BLaER1 treated with 17β-estradiol and CSF1 and Interleukin-3, amounts not matched to agents 10 nM and 100 nM (cell line): ENCODE measurements around the gene BCAP31.

Source experiments
- H3K27ac ChIP-seq, 11 experiments: shearing (Covaris generic); formaldehyde crosslinking; 2 replicates each; pipeline ENCODE4 v1.8.1; 2022
- H3K27me3 ChIP-seq, 11 experiments: shearing (Covaris generic); formaldehyde crosslinking; 2 replicates each; pipeline ENCODE4 v1.8.1; 2022
- H3K36me3 ChIP-seq, 11 experiments: shearing (Covaris generic); formaldehyde crosslinking; 2 replicates each; pipeline ENCODE4 v1.8.1; 2022
- H3K4me1 ChIP-seq, 10 experiments: shearing (Covaris generic); formaldehyde crosslinking; 2 replicates each; pipeline ENCODE4 v1.8.1; 2022
- H3K4me2 ChIP-seq, 11 experiments: shearing (Covaris generic); formaldehyde crosslinking; 2 replicates each; pipeline ENCODE4 v1.8.1; 2022
- H3K4me3 ChIP-seq, 10 experiments: shearing (Covaris generic); formaldehyde crosslinking; 2 replicates each; pipeline ENCODE4 v1.8.1; 2022
- H3K9ac ChIP-seq, 11 experiments: shearing (Covaris generic); formaldehyde crosslinking; 2 replicates each; pipeline ENCODE4 v1.8.1; 2022
- H3K9me3 ChIP-seq, 11 experiments: shearing (Covaris generic); formaldehyde crosslinking; replicated peaks in 1 of 11; 2 replicates each; pipeline ENCODE4 v1.8.1; 2022
- H4K20me1 ChIP-seq, 11 experiments: shearing (Covaris generic); formaldehyde crosslinking; 2 replicates each; pipeline ENCODE4 v1.8.1; 2022
- Cebpa-rat ChIP-seq, 11 experiments: shearing (Covaris generic); IDR thresholded peaks; 2 replicates each; pipeline ENCODE4 v1.8.1; 2022

Gene BCAP31

DNA sequence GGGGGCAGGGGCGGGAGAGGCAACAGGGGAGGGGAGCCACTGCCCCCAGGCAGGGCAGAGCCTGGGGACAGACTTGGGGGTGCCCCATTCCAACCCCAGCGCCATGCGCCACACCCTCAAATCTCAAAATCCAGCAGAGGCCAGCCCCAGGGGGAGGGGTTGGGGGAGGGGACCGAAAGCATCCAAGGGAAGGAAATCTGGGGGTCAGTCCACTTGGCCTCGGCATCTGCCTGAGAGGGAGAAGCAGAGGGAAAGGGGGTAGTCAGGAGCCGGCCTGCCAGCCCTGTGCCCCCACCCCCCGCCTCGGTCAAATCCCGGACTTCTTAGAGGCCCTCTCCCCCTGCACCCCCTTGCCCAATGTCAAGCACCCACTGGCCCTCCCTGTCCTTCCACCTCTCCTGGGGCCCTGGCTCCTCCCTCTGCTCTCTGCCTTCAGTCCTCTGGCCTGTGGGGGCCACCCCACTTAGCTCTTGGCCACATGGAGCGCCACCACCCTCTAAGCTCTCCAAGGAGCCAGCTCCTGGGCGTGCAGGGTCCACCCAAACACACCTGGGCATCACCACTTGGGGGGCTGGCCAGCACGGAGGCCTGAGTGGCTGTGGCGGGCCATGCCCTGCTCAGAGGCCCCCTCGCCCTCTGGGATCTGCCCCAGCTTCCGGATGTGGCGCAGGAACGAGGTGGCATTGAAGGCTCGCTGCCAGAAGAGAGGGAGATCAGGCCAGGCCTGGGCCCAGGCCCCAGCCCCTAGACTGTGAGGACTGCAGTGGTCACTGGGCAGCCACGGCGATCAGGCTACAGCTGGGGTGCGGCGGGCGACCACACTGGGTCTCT is 54.1 kb downstream of the BCAP31 start:
- H3K4me1 ChIP-seq = peaks cover 0 to 4% (median 0%) of the 10 kb centered on the region in 10 experiments; a peak in 4 of 20 replicates
- peaks cover 0 to 66% (median 34%) of the 10 kb centered on the region in 11 experiments; a peak in 15 of 22 replicates for H3K9me3 ChIP-seq
- no peak overlapping the region for H3K9ac ChIP-seq
- no peak overlapping the region for H3K27ac ChIP-seq
- no peaks in the 10 kb centered on the region; a peak in 1 of 22 replicates for H4K20me1 ChIP-seq
- no peak overlapping the region for H3K4me3 ChIP-seq
- TF ChIP-seq Cebpa-rat (IDR thresholded peaks at IDR 0.05) = no peak
- peaks cover 35 to 61% (median 49%) of the 10 kb centered on the region in 11 experiments for H3K27me3 ChIP-seq
- no peaks in the 10 kb centered on the region for H3K36me3 ChIP-seq
- H3K4me2 ChIP-seq = no peak overlapping the region

DNA sequence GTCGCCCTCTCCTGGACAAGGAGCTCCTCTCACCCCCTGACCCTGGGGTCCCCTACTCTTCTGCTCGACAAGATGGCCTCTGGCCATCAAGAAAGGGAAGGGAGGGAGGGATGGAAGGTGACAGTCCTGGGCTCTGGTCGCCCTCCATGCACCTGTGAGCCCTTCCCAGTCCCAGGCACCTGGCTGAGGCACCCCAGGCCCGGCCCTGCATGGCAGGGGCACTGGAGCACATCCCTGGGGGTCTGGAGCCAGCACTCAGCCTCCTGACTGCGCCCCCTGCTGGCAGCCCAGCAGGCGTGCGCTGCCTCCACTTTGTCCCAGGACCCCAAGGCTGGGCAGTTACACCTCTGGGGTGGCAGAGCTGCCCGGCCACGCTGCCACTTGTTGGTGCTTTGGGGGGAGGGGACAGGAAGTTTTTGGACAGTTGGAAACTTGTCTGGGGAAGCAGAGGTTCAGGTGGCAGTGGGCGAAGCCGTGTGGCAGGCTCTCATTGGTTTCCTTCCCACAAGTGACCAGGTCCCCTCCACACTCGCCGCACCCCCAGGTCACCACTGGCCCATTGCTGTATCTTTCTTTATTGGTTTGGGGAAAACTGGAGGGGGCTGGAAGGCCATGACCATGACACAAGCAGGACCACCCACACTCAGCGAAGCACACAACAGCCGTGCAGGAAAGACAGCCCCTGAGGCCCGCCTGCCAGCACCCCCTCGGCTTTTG is 54.9 kb downstream of the BCAP31 start:
- peaks cover 0 to 67% (median 34%) of the 10 kb centered on the region in 11 experiments; a peak in 15 of 22 replicates for H3K9me3 ChIP-seq
- H3K4me1 ChIP-seq = no peaks in the 10 kb centered on the region
- no peak overlapping the region for H3K4me3 ChIP-seq
- H3K27me3 ChIP-seq = peaks cover 30 to 57% (median 43%) of the 10 kb centered on the region in 11 experiments
- no peaks in the 10 kb centered on the region for H3K36me3 ChIP-seq
- no peaks in the 10 kb centered on the region; a peak in 1 of 22 replicates for H4K20me1 ChIP-seq
- no peak for TF ChIP-seq Cebpa-rat (IDR thresholded peaks at IDR 0.05)
- H3K27ac ChIP-seq = no peak overlapping the region
- H3K4me2 ChIP-seq = no peak overlapping the region
- no peak overlapping the region for H3K9ac ChIP-seq

DNA sequence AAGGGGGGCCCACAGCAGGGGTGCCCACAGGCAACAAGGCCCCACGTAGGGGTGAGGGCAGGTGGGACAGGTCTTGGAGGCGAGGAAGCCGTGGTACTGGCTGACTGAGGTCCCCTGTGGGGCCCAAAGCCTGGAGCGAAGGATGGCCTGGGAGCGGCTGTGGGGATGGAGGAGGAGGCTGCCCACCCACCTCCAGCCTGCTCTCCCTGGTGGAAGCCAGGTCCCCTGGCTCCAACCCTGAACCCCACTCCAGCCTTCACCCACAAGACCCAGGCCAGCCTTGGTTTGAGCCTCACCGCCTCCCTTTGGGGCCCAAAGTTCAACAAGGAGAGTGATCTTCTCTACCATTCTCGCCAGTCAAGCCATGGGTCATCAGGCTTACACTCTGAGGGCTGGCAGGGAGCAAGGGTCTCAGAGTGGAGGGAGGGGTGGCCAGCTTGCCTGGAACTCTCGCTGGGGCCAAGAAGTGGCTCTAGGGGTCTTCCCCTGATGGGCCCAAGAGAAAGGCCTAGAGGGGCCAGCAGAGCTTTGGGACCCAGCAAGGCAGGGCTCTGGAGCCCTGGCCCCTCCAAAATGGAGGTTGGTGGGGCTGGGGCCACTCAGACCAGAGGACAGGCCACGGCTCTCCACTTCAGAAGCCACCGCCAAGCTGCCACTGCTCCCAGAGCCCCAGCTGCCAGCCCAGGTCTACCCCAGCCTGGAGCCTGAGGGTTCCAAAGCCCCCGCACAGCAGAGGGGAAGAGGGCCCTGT is 55.6 kb downstream of the BCAP31 start:
- H3K9ac ChIP-seq = no peak overlapping the region
- H3K27ac ChIP-seq = no peak overlapping the region
- no peaks in the 10 kb centered on the region; a peak in 1 of 22 replicates for H4K20me1 ChIP-seq
- no peak overlapping the region for H3K4me3 ChIP-seq
- peaks cover 0 to 68% (median 28%) of the 10 kb centered on the region in 11 experiments; a peak in 15 of 22 replicates for H3K9me3 ChIP-seq
- TF ChIP-seq Cebpa-rat (IDR thresholded peaks at IDR 0.05) = no peak
- no peaks in the 10 kb centered on the region for H3K4me1 ChIP-seq
- H3K4me2 ChIP-seq = no peak overlapping the region
- peaks cover 24 to 56% (median 40%) of the 10 kb centered on the region in 11 experiments for H3K27me3 ChIP-seq
- H3K36me3 ChIP-seq = no peaks in the 10 kb centered on the region

DNA sequence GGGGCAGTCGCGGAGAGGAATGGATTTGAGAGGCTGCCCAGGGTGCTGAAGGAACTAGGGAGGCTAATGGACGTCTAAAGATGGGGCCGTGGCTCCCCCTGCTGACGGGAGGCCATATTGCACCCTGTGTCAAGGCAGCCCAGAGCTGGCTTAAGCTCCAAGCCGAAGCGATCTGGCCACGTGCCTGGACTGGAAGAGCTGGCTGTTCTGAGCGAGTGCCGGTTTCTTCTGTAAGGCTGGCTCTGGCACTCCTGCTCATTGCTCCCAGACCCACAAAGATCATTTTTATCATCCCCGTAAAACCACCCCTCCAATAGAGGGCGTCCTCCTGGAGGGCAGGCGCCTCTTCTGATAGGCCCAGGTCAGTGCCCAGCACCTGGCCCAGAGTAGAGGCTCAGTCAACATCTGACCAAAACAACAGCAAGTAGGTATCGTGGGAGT is 56.2 kb downstream of the BCAP31 start:
- H3K27me3 ChIP-seq = peaks cover 22 to 54% (median 40%) of the 10 kb centered on the region in 11 experiments
- H4K20me1 ChIP-seq = no peaks in the 10 kb centered on the region; a peak in 1 of 22 replicates
- no peak overlapping the region for H3K4me3 ChIP-seq
- no peak overlapping the region for H3K27ac ChIP-seq
- H3K9ac ChIP-seq = no peak overlapping the region
- no peak for TF ChIP-seq Cebpa-rat (IDR thresholded peaks at IDR 0.05)
- no peaks in the 10 kb centered on the region for H3K4me1 ChIP-seq
- no peaks in the 10 kb centered on the region for H3K36me3 ChIP-seq
- H3K9me3 ChIP-seq = peaks cover 0 to 68% (median 27%) of the 10 kb centered on the region in 11 experiments; a peak in 15 of 22 replicates
- peak overlapping the region in 1 of 11 experiments; percentile 20; a peak in 2 of 22 replicates for H3K4me2 ChIP-seq

DNA sequence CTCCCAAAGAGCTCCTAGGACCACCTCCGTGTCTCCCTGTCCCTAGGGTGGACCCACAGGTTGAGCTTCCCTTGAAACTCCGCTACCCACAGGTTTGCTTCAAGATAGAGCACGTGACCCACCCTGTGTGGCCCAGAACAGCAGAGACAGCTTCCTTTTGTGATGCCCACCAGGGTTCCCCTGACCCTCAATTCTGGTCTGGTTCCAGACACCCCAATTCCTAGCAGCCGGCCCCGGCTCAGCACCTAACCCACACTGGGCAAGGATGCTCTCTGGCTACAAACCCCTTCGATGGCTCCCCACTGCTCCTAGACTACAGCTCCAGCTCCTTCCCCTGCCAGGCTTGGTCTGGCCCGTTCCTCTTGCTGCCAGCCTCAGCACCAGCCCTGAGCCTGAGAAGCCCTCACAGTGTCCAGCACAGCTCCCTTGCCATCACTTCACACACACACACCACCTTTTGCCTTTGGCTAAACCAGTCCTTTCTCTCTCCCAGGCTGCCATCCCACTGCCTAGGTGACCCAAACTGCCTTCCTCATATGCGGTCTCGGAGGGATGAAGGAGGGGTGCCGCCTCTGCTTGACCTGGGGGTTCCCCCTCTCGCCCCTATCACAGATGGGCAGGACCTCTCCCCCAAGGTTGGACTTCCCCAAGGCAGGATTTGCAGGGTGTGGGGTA is 56.8 kb downstream of the BCAP31 start:
- H3K4me3 ChIP-seq = no peak overlapping the region
- H3K4me2 ChIP-seq = peak overlapping the region in 1 of 11 experiments; percentile 20; a peak in 2 of 22 replicates
- no peak for TF ChIP-seq Cebpa-rat (IDR thresholded peaks at IDR 0.05)

DNA sequence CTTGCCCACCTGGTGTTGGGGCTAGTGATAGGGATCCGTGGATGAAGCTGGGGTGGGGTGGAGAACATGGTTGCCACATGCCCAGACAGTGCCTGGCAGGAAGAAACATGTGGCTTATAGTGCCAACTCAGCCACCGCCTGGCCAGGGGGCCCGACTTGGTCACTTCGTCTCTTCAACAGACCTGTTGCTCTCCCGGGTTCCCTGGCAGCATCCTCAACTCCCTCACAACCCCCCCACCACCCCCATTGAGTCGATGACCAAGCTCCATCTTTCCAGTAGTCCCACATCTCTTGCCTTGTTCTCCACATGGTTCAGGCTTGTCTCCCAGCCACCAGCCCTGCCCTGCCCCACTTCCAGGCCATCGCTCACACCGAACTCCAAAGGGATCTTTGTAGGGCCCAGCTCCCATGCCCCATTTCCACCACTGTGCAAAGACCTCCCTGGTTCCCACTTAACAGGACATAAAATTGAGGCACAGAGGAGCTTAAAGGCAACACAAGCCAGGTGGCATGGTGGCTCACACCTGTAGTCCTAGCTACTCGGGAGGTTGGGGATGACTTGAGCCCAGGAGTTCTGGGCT is 58.4 kb downstream of the BCAP31 start:
- Histone ChIP-seq H3K9ac (no peak overlapping the region), H3K9me3 (peaks cover 0 to 57% (median 20%) of the 10 kb centered on the region in 11 experiments; a peak in 13 of 22 replicates), H3K4me1 (no peaks in the 10 kb centered on the region), H4K20me1 (no peaks in the 10 kb centered on the region), H3K4me3 (no peak overlapping the region), H3K4me2 (no peak overlapping the region), H3K36me3 (no peaks in the 10 kb centered on the region), H3K27me3 (peaks cover 23 to 54% (median 41%) of the 10 kb centered on the region in 11 experiments), H3K27ac (no peak overlapping the region)
- TF ChIP-seq Cebpa-rat (IDR thresholded peaks at IDR 0.05) = no peak

More for the DNA sequence above, 56.8 kb downstream of the BCAP31 start:
- H3K4me1 ChIP-seq = no peaks in the 10 kb centered on the region
- no peak overlapping the region for H3K9ac ChIP-seq
- no peaks in the 10 kb centered on the region; a peak in 1 of 22 replicates for H4K20me1 ChIP-seq
- H3K27me3 ChIP-seq = peaks cover 19 to 54% (median 40%) of the 10 kb centered on the region in 11 experiments
- no peaks in the 10 kb centered on the region for H3K36me3 ChIP-seq
- peaks cover 0 to 63% (median 21%) of the 10 kb centered on the region in 11 experiments; a peak in 15 of 22 replicates for H3K9me3 ChIP-seq
- no peak overlapping the region for H3K27ac ChIP-seq

DNA sequence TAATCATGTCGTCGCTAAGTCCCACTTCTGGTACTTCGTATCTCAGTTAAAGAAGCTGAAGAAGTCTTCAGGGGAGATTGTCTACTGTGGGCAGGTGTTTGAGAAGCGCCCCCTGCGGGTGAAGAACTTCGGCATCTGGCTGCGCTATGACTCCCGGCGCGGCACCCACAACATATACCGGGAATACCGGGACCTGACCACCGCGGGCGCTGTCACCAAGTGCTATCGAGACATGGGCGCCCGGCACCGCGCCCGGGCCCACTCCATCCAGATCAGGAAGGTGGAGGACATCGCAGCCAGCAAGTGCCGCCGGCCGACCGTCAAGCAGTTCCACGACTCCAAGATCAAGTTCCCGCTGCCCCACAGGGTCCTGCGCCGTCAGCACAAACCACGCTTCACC is 61.9 kb downstream of the BCAP31 start:
- peak overlapping the region in 5 of 11 experiments; percentile 3 to 53 (median 23); a peak in 5 of 22 replicates for H3K4me2 ChIP-seq
- H4K20me1 ChIP-seq = no peaks in the 10 kb centered on the region
- no peaks in the 10 kb centered on the region for H3K4me1 ChIP-seq

DNA sequence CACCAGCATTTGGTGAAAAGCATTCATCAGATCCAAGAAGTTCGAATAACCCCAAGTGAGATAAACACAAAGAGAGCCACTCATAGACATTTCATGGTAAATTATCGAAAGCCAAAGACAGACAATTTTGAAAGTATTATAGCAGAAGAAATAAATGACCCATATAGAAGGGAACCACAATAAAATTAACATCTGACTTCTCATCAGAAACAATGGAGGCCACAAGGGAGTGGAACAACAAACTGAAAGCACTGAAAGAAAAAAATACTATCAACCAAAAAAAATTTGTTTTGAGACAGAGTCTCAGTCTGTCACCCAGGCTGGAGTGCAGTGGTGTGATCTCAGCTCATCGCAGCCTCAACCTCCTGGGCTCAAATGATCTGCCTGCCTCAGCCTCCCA is 64.9 kb downstream of the BCAP31 start:
- Histone ChIP-seq H3K36me3 (no peaks in the 10 kb centered on the region), H3K4me2 (no peak overlapping the region), H3K9ac (no peak overlapping the region), H3K27ac (no peak overlapping the region), H3K4me1 (no peaks in the 10 kb centered on the region), H4K20me1 (no peaks in the 10 kb centered on the region), H3K9me3 (peaks cover 7 to 43% (median 19%) of the 10 kb centered on the region in 11 experiments), H3K27me3 (peaks cover 31 to 80% (median 60%) of the 10 kb centered on the region in 11 experiments), H3K4me3 (no peak overlapping the region)
- no peak for TF ChIP-seq Cebpa-rat (IDR thresholded peaks at IDR 0.05)

More for the DNA sequence above, 61.9 kb downstream of the BCAP31 start:
- H3K36me3 ChIP-seq = no peaks in the 10 kb centered on the region
- no peak overlapping the region for H3K9ac ChIP-seq
- H3K27me3 ChIP-seq = peaks cover 29 to 80% (median 64%) of the 10 kb centered on the region in 11 experiments
- peaks cover 0 to 60% (median 14%) of the 10 kb centered on the region in 11 experiments; a peak in 14 of 22 replicates for H3K9me3 ChIP-seq
- TF ChIP-seq Cebpa-rat (IDR thresholded peaks at IDR 0.05) = no peak
- H3K27ac ChIP-seq = no peak overlapping the region
- no peak overlapping the region for H3K4me3 ChIP-seq
